GM18907 (cell line): Measurements from ENCODE around the gene ZFP92.

Experiments used
- ATAC-seq: cut with Tn5 transposase; IDR thresholded peaks from one replicate; pipeline ENCODE4 v1.9.1; 2021; ENCODE audit warnings: mild to moderate bottlenecking, moderate library complexity; ENCODE audit not compliant: unreplicated experiment

The ZFP92 gene

GRCh38 chrX:153408221-153408721, 3.0 kb upstream of the ZFP92 start:
- no peak for ATAC-seq

DNA sequence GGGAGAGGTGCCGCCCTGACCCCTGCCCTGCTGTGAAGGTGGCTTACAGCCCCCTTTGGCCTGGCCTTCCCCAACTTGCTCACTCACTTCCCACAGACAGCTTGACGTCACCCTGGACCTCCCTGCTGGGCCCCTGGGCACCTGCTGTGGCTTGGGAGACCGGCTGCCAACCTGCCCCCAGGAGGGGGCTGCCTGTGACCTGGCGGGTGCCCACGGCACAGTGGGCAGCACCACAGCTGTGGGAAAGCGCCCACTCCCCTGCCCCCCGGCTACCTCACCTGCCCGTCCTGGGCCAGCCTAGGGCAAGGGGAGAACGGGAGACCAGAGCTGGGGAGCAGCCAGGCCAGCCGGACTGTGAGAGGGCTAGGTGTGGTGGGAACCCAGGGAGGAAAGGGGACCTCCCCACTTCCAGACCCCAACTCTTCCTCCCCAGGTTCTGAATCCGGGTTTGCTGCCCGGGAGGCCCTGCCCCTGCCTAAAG, 2.4 kb upstream of the ZFP92 start:
- ATAC-seq: no peak

DNA sequence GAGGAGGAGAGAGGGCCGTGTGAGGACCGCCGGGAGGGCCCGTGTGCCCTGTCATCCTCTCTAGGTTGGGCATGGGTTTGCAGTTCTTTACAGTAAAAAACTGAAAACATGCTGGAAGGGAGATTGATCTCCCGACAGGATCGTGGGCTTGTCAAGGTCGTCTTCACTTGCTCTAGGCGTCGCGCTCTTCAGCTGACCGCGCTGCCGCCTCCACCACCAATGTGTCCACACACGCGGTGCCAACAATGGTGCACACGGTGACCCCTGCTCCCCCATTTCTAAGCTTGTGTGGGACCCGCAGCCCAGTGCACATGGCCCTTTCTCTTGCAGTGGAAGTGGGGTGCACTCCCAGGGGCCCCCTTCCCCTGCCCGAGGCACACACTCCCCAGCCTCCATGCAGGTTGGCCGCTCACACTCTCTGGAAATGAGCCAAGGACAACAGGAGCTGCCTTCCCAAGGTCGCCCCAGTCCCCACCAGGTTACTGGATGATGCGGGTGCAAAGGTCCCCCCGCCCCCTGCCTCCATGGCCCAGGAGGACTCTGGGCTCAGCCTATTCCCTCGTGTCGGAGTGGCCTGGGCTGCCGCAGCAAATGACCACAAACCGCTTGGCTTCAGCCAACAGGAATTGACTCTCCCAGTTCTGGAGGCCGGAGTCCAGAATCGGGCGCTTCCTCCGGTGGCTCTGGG, 1.7 kb upstream of the ZFP92 start:
- ATAC-seq: no peak

DNA sequence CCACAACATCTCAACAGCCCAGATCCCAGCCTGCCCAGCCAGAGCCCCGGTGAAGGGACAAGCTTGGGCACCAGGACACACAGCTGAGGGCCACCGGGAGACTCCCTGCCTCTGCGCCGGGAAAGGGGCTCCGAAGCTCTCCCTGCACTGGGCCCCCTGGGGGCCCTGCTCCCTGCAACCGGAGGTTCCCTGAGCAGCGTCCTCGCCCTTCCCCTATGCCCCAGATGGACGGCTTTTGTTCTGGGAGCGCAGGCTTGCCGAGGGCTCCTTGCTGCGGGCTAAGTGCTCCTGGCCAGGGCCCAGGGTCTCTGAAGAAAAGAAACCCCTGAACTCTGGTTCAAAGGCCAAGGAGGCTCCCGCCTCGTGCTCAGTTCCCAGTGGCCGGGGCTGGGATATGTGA, 899 bp upstream of the ZFP92 start:
- no peak for ATAC-seq

GRCh38 chrX:153410888-153411254, 401 bp upstream of the ZFP92 start:
- no peak for ATAC-seq

GRCh38 chrX:153411988-153412574, 809 bp downstream of the ZFP92 start:
- ATAC-seq: no peak

DNA sequence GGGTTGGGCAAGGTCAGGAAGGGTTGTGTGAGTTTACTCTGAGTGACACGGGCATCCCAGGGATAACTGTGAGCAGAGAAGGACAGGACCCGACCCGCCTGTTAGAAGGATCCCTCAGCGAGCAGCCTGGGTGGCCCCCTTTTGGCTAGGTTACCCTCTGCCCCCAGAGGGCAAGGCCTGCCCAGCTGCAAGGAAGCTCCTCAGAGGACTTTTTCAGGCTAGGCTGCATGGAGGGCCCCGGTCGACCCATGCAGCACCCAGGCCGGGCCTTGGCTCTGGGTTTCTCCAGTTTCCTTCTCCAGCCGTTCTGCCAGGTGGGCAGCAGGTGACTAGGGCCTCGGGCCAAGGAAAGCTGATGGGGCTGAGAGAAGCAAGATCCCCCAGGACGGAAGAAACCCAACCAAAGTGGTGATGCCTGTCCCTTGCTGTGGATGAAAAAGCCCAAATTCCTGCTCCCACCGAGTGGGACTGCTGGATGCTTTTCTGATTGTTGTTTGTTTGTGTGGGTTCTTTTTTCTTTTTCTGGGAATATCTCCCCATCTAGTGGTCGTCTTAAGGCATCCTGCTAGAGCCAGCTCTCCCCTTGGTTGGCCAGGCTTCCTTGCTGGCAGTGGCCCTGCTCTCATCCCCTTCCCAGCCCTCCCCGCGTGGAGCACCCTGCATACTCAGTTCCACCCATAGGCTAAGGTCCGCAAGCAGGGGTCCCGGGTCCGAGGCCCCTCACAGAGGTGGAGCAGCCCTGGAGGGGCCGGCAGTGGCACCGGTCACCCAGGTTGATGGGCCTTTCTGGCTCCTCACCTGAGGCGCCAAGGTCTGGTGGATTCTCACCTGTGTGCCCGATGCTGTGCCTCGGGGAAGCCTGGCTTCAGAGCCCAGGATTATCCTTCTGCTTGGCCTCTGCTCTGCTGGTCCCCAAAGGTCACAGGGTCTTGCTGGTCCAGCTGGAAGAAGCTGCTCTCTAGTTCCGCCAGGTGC, 1.8 kb downstream of the ZFP92 start:
- ATAC-seq: no peak

GRCh38 chrX:153413731-153414130, 2.5 kb downstream of the ZFP92 start:
- ATAC-seq: no peak

- ATAC-seq: no peak
Measured at GRCh38 chrX:153414856-153415510, 3.7 kb downstream of the ZFP92 start.

- ATAC-seq: no peak
Measured at GRCh38 chrX:153416781-153417450, 5.6 kb downstream of the ZFP92 start.

DNA sequence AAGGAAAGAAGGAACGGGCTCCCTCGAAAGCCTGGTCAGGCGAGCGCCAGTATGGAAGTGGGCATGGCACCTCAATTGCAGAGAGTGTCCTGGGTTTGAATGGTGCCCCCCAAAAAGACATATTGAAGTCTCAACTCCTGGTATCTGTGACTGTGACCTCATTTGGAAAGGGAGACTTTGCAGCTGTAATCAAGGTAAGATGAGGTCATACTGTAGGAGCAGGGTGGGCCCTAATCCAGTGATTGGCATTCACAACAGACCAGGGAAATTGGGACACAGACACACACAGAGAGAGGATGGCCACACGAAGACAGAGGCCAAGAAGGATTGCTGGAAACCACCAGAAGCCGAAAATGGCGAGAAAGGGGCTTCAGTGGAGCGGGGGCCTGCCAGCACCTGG, 6.4 kb downstream of the ZFP92 start:
- no peak for ATAC-seq

DNA sequence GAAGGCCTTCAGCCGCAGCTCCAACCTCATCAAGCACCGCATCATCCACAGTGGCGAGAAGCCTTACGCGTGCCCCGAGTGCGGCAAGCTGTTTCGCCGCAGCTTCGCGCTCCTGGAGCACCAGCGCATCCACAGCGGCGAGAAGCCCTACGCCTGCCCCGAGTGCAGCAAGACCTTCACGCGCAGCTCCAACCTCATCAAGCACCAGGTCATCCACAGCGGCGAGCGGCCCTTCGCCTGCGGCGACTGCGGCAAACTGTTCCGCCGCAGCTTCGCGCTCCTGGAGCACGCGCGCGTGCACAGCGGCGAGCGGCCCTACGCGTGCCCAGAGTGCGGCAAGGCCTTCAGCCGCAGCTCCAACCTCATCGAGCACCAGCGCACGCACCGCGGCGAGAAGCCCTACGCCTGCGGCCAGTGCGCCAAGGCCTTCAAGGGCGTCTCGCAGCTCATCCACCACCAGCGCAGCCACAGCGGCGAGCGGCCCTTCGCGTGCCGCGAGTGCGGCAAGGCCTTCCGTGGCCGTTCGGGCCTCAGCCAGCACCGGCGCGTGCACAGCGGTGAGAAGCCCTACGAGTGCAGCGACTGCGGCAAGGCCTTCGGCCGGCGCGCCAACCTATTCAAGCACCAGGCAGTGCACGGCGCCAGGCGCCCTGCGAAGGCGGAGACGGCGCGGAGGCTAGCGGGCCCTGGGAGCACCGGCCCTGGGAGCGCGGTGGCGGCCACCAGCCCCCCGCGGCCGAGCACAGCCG, 9.8 kb downstream of the ZFP92 start:
- no peak for ATAC-seq

DNA sequence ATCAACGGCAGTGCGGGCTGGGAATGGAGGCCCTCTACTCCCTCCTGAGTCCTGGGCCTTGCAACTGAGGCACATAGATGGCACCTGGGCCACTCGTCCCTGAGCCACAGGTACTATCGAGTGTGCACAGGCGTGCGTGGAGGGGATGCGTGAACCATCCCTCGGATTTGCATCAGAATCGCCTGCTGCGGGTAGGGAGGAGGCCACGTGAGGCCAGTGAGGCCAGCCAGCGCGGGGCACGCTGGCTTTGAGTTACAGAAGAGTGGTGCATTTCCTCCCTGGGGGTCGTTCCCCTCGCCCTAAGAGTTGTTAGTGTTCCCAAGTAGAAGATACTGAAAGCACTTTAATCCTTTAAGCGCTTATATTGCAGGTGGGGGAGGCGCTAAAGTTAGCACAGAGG, 10.6 kb downstream of the ZFP92 start:
- ATAC-seq: no peak

- no peak for ATAC-seq
Measured at GRCh38 chrX:153423652-153424051, 12.4 kb downstream of the ZFP92 start.

- no peak for ATAC-seq
Measured at GRCh38 chrX:153426204-153426603, 14.9 kb downstream of the ZFP92 start.

DNA sequence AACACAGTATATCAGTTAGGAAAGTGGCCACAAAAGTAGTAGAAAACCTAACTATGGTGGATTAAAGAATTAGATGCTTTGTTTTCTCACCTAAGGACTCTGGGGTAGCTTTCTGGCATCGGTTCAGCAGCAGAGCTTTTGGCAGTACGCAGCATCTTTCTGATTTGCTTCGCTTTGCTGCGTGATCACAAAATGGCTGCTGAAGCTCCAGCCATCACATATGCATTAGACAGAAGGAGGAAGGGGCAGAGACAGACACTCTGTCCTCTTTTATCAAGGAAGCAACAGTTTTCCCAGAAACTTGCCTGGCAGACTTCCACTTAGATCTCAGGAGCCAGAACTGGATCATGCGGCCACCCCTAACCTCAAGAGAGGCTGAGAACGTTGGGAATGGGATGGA, 19.5 kb downstream of the ZFP92 start:
- ATAC-seq: no peak

- ATAC-seq: no peak
Measured at GRCh38 chrX:153433161-153433680, 21.9 kb downstream of the ZFP92 start.

DNA sequence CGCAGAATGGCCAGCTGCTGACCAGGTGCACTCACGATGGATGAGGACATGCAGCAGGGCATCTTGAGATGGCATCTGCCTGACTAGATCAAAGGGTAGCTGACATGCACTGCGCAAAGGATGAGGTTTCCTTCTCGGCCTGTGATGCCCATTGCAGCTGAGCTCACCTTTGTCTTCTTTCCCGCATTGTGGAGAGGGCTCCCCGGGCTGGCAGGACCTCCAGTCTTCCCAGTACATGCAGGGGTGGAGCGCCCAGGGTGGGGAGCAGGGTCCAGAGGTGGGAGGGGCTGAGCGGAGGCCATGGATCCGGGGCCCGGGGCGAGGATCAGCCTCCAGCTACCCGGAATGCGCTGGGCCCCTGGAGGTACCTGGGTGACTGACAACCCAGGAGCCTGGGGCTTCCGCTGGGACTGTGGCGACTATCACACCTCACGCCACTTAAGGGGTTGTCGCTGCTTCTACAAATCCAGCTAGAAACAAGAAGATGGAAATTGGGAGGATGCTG, 22.6 kb downstream of the ZFP92 start:
- no peak for ATAC-seq

GRCh38 chrX:153434801-153435200, 23.5 kb downstream of the ZFP92 start:
- no peak for ATAC-seq
